HCT116 (cell line): ENCODE results near the gene HYLS1. TPM values are rescaled to one million over a fixed set of nuclear protein-coding genes. Genes with fewer than 3 reads are reported as not detected.

Experiments
- ATAC-seq: fragments of 200-7000 bp; cut with Tn5 transposase; 2 replicates; pipeline ENCODE4 v1.9.1; 2020; ENCODE audit warnings: mild to moderate bottlenecking, moderate library complexity
- BruUV-seq: library from RNA; stranded (reverse); fragments of 400-500 nt; replicated peaks from 2 replicates; lab custom pipeline; 2021; lab: Mats Ljungman, UMichigan
- CTCF ChIA-PET: fragments of 300-600 bp; sonication (Branson Sonifier 250); formaldehyde crosslinking; loops from one replicate; lab custom pipeline; 2021; ENCODE audit warnings: antibody characterized with exemption; lab: Charles Lee
- POLR2A ChIA-PET: fragments of 300-600, 350-600 bp; sonication (Branson Sonifier 250); formaldehyde crosslinking; loops from one replicate; lab custom pipeline; 2021; ENCODE audit warnings: antibody characterized with exemption; lab: Charles Lee
- RAD21 ChIA-PET, 2 experiments: fragments of 300-600 bp; sonication (Branson Sonifier 250); formaldehyde crosslinking; loops; one replicate each; lab custom pipeline; 2023; ENCODE audit warnings: low total read pairs in 2 of 2; ENCODE audit not compliant: uncharacterized antibody in 2 of 2, unreplicated experiment in 2 of 2, low non-redundant PET in 1 of 2; lab: Charles Lee
- DNase-seq: peaks from one replicate; pipeline ENCODE4 v3.0.0-alpha.2; 2010; ENCODE audit warnings: low read depth, low spot score
- H2AFZ ChIP-seq: fragments of 200-600 bp; shearing (Covaris generic), sonication (generic); 2 replicates; pipeline ENCODE4 v1.6.1; 2017; ENCODE audit warnings: low read depth, mixed run types, mixed read lengths, antibody characterized with exemption, low read length; ENCODE audit not compliant: poor library complexity, severe bottlenecking
- H3K27ac ChIP-seq: 2 replicates; pipeline ENCODE4 v1.5.1; 2012; ENCODE audit warnings: low read depth, low read length
- H3K27me3 ChIP-seq: fragments of 200-600 bp; sonication (generic); 2 replicates; pipeline ENCODE4 v1.6.1; 2016; ENCODE audit warnings: mixed run types, low read length, mixed read lengths; ENCODE audit not compliant: insufficient read depth
- H3K36me3 ChIP-seq, 2 experiments: fragments of 200-500 bp in 1 of 2; fragments of 200-600 bp in 1 of 2; sonication (Bioruptor generic) in 1 of 2; sonication (generic) in 1 of 2; 2 replicates each; pipeline versions ENCODE4 v1.5.1 to v1.6.1; 2014 to 2016; ENCODE audit warnings: low read length in 2 of 2, inconsistent platforms in 1 of 2, mixed read lengths in 1 of 2, mixed run types in 1 of 2; ENCODE audit not compliant: insufficient read depth in 2 of 2, control insufficient read depth in 1 of 2
- H3K4me1 ChIP-seq, 2 experiments: fragments of 200-600 bp in 1 of 2; sonication (generic) in 1 of 2; 2 replicates each; pipeline versions ENCODE4 v1.5.1 to v1.6.1; 2012 to 2017; ENCODE audit warnings: low read length in 2 of 2, inconsistent platforms in 1 of 2, mild to moderate bottlenecking in 1 of 2, mixed read lengths in 1 of 2, mixed run types in 1 of 2, moderate library complexity in 1 of 2; ENCODE audit not compliant: insufficient read depth in 2 of 2, control insufficient read depth in 1 of 2
- H3K4me2 ChIP-seq: fragments of 200-600 bp; sonication (generic); 2 replicates; pipeline ENCODE4 v1.6.1; 2017; ENCODE audit warnings: mixed run types, low read length, mixed read lengths
- H3K4me3 ChIP-seq, 2 experiments: fragments of 200-600 bp in 1 of 2; sonication (generic) in 1 of 2; replicated peaks in 1 of 2; 2 replicates each; pipeline ENCODE4 v1.5.1; 2011 to 2016; ENCODE audit warnings: low read length in 2 of 2, control low read depth in 1 of 2, low read depth in 1 of 2, mild to moderate bottlenecking in 1 of 2, mixed read lengths in 1 of 2, mixed run types in 1 of 2
- H3K79me2 ChIP-seq: fragments of 200-600 bp; sonication (generic); 2 replicates; pipeline ENCODE4 v1.6.1; 2017; ENCODE audit warnings: mild to moderate bottlenecking, mixed run types, low read length, moderate library complexity, mixed read lengths; ENCODE audit not compliant: insufficient read depth
- H3K9ac ChIP-seq: fragments of 200-600 bp; sonication (generic); 2 replicates; pipeline ENCODE4 v1.6.1; 2016; ENCODE audit warnings: low read length, mixed read lengths
- H3K9me2 ChIP-seq: fragments of 200-600 bp; sonication (generic), shearing (Covaris generic); 2 replicates; pipeline ENCODE4 v1.6.1; 2017; ENCODE audit warnings: mixed run types, mild to moderate bottlenecking, moderate library complexity; ENCODE audit not compliant: insufficient read depth
- H3K9me3 ChIP-seq, 2 experiments: fragments of 200-500 bp in 1 of 2; fragments of 200-600 bp in 1 of 2; sonication (Bioruptor generic) in 1 of 2; sonication (generic) in 1 of 2; 2 replicates each; pipeline ENCODE4 v1.6.1; 2014 to 2017; ENCODE audit warnings: low read length in 2 of 2, mixed read lengths in 2 of 2, inconsistent platforms in 1 of 2, low read depth in 1 of 2, mild to moderate bottlenecking in 1 of 2, mixed run types in 1 of 2, moderate library complexity in 1 of 2; ENCODE audit not compliant: control insufficient read depth in 1 of 2, insufficient read depth in 1 of 2
- H4K20me1 ChIP-seq: fragments of 200-600 bp; sonication (generic), shearing (Covaris generic); 2 replicates; pipeline ENCODE4 v1.6.1; 2017; ENCODE audit warnings: mixed run types, mild to moderate bottlenecking, moderate library complexity; ENCODE audit not compliant: insufficient read depth
- CTCF ChIP-seq, 3 experiments: fragments of 200-600 bp in 1 of 3; sonication (generic) in 1 of 3; IDR thresholded peaks in 2 of 3; conservative IDR thresholded peaks in 1 of 3; 2 replicates each; pipeline ENCODE4 v1.5.1; 2012 to 2017; ENCODE audit warnings: low read depth in 2 of 3, low read length in 2 of 3, antibody characterized with exemption in 1 of 3, borderline replicate concordance in 1 of 3, control low read depth in 1 of 3, mild to moderate bottlenecking in 1 of 3, mixed read lengths in 1 of 3, mixed run types in 1 of 3, moderate library complexity in 1 of 3; ENCODE audit not compliant: insufficient read depth in 1 of 3
- EGR1 ChIP-seq: IDR thresholded peaks from 2 replicates; pipeline ENCODE4 v1.6.1; 2012; ENCODE audit warnings: low read depth
- ELF1 ChIP-seq: IDR thresholded peaks from 2 replicates; pipeline ENCODE4 v1.6.1; 2012; ENCODE audit warnings: low read depth, borderline replicate concordance
- EZH2 ChIP-seq: fragments of 200-600 bp; sonication (generic); IDR thresholded peaks from 2 replicates; pipeline ENCODE4 v1.6.1; 2017; ENCODE audit warnings: antibody characterized with exemption, mixed run types
- EZH2phosphoT487 ChIP-seq: fragments of 200-600 bp; IDR thresholded peaks from 2 replicates; pipeline ENCODE4 v1.6.1; 2018; ENCODE audit warnings: antibody characterized with exemption, borderline replicate concordance
- JUND ChIP-seq: IDR thresholded peaks from 2 replicates; pipeline ENCODE4 v1.6.1; 2012
- POLR2A ChIP-seq: IDR thresholded peaks from 2 replicates; pipeline ENCODE4 v1.7.0; 2011; ENCODE audit warnings: borderline replicate concordance; ENCODE audit not compliant: insufficient read depth, insufficient read length; ENCODE audit errors: extremely low read depth
- POLR2AphosphoS5 ChIP-seq: IDR thresholded peaks from 2 replicates; pipeline ENCODE4 v1.6.1; 2011; ENCODE audit warnings: mild to moderate bottlenecking, low read depth, low read length, moderate library complexity
- REST ChIP-seq: IDR thresholded peaks from 2 replicates; pipeline ENCODE4 v1.6.1; 2012; ENCODE audit warnings: low read depth
- SIN3A ChIP-seq: IDR thresholded peaks from 2 replicates; pipeline ENCODE4 v1.6.1; 2012; ENCODE audit warnings: low read depth
- SRF ChIP-seq: IDR thresholded peaks from 2 replicates; pipeline ENCODE4 v1.6.1; 2012; ENCODE audit warnings: low read depth
- intact Hi-C: fragments of 100-400 bp; cut with micrococcal nuclease; formaldehyde crosslinking; loops from 2 replicates; pipeline ENCODE4 v1.10.0; 2022
- total RNA-seq: library from RNA; stranded (reverse); gene quantifications from one replicate; pipeline ENCODE4 v1.2.1, GENCODE V29; 2021; ENCODE audit not compliant: unreplicated experiment
- TF ChIP-seq, protein P1 (sequence below): IDR thresholded peaks from 2 replicates; pipeline ENCODE4 v1.6.1; 2012
- TF ChIP-seq, protein P2 (sequence below): IDR thresholded peaks from 2 replicates; pipeline ENCODE4 v1.6.1; 2011; ENCODE audit warnings: mild to moderate bottlenecking, low read length, moderate library complexity; ENCODE audit not compliant: insufficient replicate concordance; ENCODE audit errors: extremely low read depth

HYLS1 gene
- total RNA-seq, 1 experiment from 2014 or later, result 18.9 TPM

- H3K9me3 ChIP-seq, result no peaks in the 10 kb centered on the region
- ATAC-seq (no peak), DNase-seq (no peak)
- intact Hi-C loops, result loop anchor here (5.0 kb wide), 1 partner anchor 118 kb away; the partner anchor contains the start of gene CDON
- CTCF ChIA-PET, result interaction anchor here (0.9 to 1.3 kb wide), 2 partner anchors 118 to 250 kb away, joined by 4 to 5 read pairs; no protein-coding TSS in a partner anchor
- POLR2A ChIA-PET, result no interaction called here
- H4K20me1 ChIP-seq, result no peaks in the 10 kb centered on the region
- no peak for TF ChIP-seq CTCF (IDR thresholded peaks at IDR 0.05 in 2 of 3, conservative IDR thresholded peaks at IDR 0.05 in 1 of 3; ENCODE audit: borderline replicate concordance in 1 of 3, insufficient read depth in 1 of 3, low read depth in 2 of 3, low read length in 2 of 3)
- no peak for TF ChIP-seq POLR2A
- TF ChIP-seq EZH2, result no peak
- no peak for TF ChIP-seq SRF
- TF ChIP-seq, protein P1, sequence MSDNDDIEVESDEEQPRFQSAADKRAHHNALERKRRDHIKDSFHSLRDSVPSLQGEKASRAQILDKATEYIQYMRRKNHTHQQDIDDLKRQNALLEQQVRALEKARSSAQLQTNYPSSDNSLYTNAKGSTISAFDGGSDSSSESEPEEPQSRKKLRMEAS, result no peak
- TF ChIP-seq SIN3A, result no peak
- TF ChIP-seq REST, result no peak
- no peak for TF ChIP-seq POLR2AphosphoS5
- TF ChIP-seq EZH2phosphoT487, result no peak
- no peak for TF ChIP-seq EGR1
- no peak for TF ChIP-seq JUND
- no peak for TF ChIP-seq ELF1
- TF ChIP-seq, protein P2, sequence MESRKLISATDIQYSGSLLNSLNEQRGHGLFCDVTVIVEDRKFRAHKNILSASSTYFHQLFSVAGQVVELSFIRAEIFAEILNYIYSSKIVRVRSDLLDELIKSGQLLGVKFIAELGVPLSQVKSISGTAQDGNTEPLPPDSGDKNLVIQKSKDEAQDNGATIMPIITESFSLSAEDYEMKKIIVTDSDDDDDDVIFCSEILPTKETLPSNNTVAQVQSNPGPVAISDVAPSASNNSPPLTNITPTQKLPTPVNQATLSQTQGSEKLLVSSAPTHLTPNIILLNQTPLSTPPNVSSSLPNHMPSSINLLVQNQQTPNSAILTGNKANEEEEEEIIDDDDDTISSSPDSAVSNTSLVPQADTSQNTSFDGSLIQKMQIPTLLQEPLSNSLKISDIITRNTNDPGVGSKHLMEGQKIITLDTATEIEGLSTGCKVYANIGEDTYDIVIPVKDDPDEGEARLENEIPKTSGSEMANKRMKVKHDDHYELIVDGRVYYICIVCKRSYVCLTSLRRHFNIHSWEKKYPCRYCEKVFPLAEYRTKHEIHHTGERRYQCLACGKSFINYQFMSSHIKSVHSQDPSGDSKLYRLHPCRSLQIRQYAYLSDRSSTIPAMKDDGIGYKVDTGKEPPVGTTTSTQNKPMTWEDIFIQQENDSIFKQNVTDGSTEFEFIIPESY, result no peak
- peaks cover 7 to 16% of the 10 kb centered on the region in 2 experiments for H3K4me1 ChIP-seq
- RAD21 ChIA-PET, result no interaction called here
- H3K4me2 ChIP-seq, result no peak overlapping the region
- H3K79me2 ChIP-seq, result no peaks in the 10 kb centered on the region
- H2AFZ ChIP-seq, result no peak overlapping the region
- H3K9ac ChIP-seq, result no peak overlapping the region
- no TSS peak for BruUV-seq
- no peaks in the 10 kb centered on the region for H3K9me2 ChIP-seq
- no peak overlapping the region for H3K27ac ChIP-seq
- H3K27me3 ChIP-seq, result no peaks in the 10 kb centered on the region
- no peaks in the 10 kb centered on the region for H3K36me3 ChIP-seq
- no peak overlapping the region for H3K4me3 ChIP-seq
Measured at GRCh38 chr11:125943661-125944349, 56.3 kb downstream of the HYLS1 start.
